GM18502 (cell line): Measurements from ENCODE around the gene PDCD5.

Source experiments
- ATAC-seq: cut with Tn5 transposase; IDR thresholded peaks from one replicate; pipeline ENCODE4 v1.9.1; 2021; ENCODE audit warnings: mild to moderate bottlenecking; ENCODE audit not compliant: unreplicated experiment, poor library complexity

The PDCD5 gene

DNA sequence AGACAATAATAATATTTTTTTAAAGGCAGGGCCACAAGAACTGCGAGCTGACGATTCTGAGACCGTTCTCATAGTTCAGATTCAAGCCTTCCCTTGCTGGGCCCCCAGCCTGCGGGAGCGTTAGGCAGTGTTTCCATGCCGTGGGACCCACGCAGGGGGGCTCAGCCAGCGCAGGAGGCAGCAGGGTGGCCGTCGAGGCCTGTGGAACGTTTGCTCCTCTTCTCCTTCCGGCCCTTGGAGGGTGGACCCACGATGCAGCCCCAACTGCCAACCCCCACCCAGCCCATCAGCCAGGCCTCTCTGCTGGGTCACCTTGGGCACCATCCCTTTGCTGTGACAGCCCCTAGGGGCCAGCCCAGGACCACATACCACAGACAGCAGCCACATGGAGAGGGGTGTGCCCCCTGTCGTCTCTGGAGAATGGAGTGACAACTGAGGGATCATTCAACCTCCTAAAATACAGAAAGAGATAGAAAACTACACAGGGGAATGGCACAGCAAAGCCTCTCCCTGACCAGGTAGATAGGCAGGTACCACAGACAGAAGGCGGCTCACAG lies 46.8 kb downstream of the PDCD5 start:
- ATAC-seq = no peak

DNA sequence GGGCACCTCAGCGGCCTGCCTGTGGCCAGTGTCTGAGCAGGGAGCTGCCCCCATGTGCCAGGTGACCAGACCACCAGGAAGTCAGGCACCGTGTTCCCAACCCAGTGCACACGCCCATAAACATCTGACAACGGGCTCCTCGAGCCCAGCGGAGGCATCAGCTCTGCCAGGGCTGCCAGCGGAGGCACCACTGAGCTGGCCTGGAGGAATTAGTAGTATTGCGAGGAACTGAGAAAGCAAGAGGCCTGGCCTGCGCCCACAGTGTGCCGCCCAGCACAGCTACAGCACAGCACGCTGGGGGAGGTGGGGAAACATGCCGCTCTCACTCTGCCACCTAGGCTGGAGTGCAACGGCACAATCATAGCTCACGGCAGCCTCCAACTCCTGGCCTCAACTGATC lies 49.3 kb downstream of the PDCD5 start:
- ATAC-seq = no peak

- no peak for ATAC-seq
These were observed 50.4 kb downstream of the PDCD5 start for GRCh38 chr19:32631381-32631780.
